Activated T-cell treated with anti-CD3 and anti-CD28 coated beads, Interleukin-2, amount 50 U/mL, for 1 hour (primary cell): Measurements from ENCODE around the gene TFEB.
A peak's percentile ranks its signal among the peaks of the same experiment; 100 is the strongest.
"Not testable (repeated sequence)": the region's sequence is repeated elsewhere in the genome, so short reads cannot be mapped to it uniquely, and the experiment has no call there.

Experiments
- DNase-seq: peaks from one replicate; pipeline ENCODE4 v3.0.0-alpha.2; 2020

Gene TFEB

GRCh38 chr6:41735427-41736185 lies at the start of gene TFEB:
TSS of gene TFEB (minus strand) at chr6:41735608. CDS start at chr6:41691213, 44,395 bp downstream.
- peak; percentile 97 for DNase-seq

DNA sequence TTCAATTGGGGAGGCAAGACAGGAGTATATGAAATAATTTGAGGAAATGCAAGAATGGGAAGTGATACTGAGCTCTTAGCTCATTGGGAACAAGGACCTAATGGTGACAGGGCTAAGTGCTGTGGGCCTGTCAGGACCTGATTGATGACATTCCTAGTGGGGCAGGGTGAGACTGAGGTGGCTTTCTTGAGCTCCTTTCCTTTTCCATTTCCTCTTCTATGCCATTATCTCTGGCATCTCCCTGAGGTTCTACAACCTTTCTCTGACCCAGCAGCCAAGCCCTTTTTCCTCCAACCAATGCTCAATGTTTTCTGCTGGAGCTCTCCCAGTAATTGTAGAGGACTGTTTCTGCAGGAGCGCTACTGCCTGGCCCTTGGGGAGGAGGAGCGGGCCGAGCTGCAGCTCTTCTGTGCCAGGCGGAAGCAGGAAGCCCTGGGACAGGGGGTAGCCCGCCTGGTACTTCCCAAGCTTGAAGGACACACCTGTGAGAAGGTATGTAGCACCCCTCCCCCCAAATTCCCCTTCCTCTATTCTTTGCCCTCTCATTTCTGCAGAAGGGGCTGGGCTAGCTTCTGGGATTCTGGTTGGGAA lies 49.3 kb upstream of the TFEB start:
- DNase-seq, result no peak

DNA sequence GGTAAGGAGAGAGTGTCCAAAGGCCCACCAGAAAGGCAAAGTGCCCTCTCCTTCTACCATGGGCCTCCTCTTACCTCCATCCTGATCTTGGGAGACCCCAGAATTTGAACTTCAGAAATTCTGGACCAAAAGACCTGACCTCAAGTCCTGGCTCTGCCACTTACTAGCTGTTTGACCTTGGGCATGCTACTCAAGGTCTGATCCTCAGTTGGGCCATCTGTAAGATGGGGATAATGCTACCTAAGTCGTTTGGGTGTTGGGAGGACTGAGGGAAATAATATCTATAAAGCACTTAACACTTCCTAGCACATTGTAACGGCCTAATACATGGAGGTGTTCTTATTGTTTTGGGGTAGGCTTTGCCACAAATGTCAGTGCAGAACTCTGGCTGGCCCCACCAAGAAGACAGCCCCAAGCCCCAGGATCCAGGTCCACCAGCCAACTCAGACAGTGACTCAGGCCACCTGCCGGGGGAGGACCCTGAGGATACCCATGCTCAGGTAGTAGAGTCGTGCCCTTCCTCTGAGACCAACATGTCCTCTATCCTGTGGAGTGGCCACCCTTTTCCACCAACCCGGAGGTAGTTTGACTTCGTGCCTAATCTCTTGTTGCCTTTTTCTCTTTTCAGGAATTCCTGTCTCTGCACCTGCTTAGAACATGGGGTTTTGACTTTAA lies 47.8 kb upstream of the TFEB start:
- no peak for DNase-seq

GRCh38 chr6:41781366-41781730 lies 45.9 kb upstream of the TFEB start:
- no peak for DNase-seq

GRCh38 chr6:41780551-41781365 lies 45.4 kb upstream of the TFEB start, which contains the start of gene PRICKLE4:
TSS of gene PRICKLE4 (plus strand) at chr6:41780782. CDS start at chr6:41783474, 2,692 bp downstream.
- DNase-seq, result no peak

- peak; percentile 100 for DNase-seq
Observed at GRCh38 chr6:41779788-41780550, 44.6 kb upstream of the TFEB start, which contains the start of gene FRS3. TSS of gene FRS3 (minus strand) at chr6:41779900. CDS start at chr6:41776987, 2,913 bp downstream.

DNA sequence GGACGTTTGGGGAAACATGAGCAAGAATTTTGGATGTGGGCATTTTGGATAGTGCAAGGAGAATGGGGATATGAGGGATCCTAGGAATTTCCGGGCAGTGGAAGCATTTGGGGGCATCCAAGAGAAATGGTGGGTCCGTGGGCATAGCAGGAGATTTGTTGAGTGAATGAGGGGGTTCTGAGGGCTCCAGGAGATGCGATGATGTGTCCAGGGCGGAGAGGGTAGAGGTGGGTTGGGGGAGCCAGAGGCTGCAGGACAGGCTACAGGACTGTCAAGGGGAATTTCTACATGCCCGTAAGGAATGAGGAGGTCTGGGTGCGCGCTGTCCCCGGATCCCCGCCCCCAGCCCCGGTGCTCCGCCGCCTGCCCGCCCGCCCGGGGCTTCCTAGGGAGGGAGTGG lies 43.9 kb upstream of the TFEB start:
- no peak for DNase-seq

GRCh38 chr6:41778895-41779294 lies 43.5 kb upstream of the TFEB start:
- DNase-seq, result no peak

DNA sequence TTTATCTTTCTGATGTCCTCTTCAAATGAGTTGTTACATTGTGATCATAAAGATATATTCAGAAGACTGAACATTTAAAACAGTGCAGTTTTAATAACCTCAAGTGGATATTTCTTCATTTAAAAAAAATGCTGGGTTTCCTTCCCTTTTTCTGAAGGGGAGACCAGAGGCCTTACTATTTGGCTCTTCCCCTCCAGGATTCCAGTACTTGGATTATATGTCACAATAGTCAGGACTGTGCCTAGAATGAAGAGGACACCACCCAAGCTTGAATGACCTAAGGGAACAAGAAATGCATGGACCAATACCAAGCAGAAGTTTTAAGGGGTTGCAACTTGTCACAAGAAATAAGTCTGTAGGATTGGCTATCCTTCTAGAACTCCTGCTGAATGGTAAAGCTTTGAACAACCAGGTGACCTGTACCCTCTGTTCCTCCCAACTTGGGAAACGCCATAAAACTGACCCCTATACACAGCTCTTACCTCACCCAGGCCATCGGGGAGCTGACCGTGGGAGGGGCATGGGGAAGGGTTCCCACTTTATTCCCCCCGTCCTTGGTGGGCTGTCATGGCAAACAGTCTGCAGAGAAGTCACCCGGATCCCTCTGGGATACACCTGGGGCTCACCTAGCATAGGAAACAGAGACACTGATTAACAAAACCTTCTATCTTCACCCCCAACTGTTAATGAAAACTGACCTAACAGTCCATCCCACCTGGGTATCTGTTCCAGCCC lies 42.3 kb upstream of the TFEB start:
- DNase-seq, result no peak

DNA sequence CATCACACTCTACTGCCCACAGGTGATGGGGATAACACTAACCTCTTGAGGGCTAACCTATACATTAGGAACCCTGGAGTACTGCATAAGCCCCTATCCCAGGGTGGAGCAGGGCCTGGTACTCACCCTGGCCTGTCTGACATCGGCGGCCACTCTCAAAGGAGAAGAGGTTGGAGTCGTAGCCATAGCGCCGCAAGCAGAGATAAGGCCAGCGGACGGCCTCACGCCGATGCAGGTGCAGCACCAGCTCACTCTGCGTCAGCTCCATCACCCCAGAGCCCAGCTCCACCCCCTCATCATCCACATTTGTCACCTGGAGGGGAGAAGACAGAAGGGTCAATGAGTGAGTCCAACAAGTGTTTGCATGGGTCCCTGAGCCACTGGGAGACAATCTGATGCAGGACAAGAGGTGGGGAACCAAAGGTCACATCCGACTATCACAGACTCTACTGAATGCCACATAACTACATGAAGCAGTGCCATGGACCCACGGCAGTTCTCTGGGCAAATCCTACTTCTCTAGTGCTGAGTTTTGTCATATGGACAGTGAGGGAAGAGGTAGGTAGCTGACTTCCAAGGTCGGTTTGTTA lies 40.0 kb upstream of the TFEB start:
- no peak for DNase-seq

GRCh38 chr6:41774841-41775240 lies 39.4 kb upstream of the TFEB start:
- no peak for DNase-seq

DNA sequence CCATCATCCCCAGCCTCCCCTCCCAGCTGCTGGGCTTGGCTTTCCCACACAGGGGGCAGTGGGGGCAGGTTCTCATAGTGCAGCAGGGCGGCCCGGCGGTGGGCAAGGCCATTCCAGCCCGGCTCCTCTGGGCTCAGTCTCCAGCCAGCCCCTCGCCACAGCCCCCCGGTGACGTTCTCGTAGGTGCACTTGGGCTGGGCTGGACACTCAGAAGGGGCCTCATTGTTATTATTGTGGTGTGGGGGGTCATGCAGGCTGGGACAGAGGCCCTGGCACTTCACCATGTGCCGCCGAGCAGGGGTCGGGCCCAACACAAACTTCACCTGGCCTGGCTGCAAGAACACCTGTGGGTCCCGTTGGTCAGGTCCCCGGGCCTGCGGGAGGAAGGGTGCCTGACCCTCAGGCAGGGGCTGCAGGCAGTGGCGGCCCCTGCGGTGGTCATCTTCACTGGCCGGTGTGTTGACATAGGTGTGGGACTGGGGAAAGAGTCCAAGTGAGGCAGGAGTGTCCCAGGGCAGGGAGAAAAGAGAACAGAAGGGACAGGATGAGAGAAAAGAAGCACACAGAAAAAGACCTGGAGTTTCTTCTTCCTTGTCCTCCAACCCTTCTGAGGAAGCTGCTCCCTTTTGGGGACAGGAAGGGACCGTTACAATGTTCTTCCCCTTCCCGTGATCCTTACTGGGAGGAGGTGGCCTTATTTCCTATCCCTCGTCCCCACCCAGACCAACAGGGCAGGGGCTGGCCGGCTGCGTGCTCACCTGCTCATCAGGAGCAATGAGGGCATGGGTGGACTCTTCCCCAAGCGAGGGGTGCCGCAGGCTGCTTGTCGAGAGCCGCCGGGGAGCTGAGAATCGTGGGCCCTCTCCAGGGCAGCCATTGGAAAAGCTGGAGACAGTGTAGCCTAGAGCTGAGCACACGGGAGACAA lies 35.9 kb upstream of the TFEB start:
- DNase-seq, result no peak

- no peak for DNase-seq
Observed at GRCh38 chr6:41770381-41771057, 35.1 kb upstream of the TFEB start.

DNA sequence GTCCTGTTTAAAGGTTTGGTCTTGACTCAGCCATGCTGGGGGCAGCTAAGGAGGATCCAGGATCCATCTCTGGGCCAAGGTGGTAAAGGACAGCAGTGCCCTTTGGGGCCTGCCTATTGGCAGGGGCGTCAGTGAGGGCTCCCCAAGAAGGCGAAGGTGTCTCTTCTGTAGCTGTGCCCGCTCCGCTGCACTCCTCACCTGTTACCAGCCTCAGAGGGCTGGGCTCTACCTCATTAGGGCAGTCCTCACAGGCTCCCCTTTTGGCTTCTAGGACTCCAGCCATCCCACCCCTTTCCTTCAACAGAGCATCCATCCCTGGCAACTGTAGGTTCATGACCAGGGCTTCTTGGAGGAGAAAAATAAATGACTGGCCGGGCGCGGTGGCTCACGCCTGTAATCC lies 34.0 kb upstream of the TFEB start:
- DNase-seq, result no peak

- DNase-seq, result no peak
Observed at GRCh38 chr6:41768545-41769308, 33.3 kb upstream of the TFEB start.

- DNase-seq, result no peak
Observed at GRCh38 chr6:41767112-41767833, 31.9 kb upstream of the TFEB start.

- DNase-seq, result not testable (repeated sequence)
Observed at GRCh38 chr6:41766043-41766664, 30.7 kb upstream of the TFEB start.
